GM18519 (cell line): ENCODE measurements around the gene TTLL1.
"Not testable (repeated sequence)": the region's sequence is repeated elsewhere in the genome, so short reads cannot be mapped to it uniquely, and the experiment has no call there.

Experiments used
- ATAC-seq: cut with Tn5 transposase; IDR thresholded peaks from one replicate; pipeline ENCODE4 v1.9.1; 2021; ENCODE audit warnings: mild to moderate bottlenecking, moderate library complexity; ENCODE audit not compliant: unreplicated experiment, low FRiP score

TTLL1 gene

GRCh38 chr22:43078522-43078921 is 10.7 kb downstream of the TTLL1 start:
- ATAC-seq: no peak

GRCh38 chr22:43077121-43077877 is 11.9 kb downstream of the TTLL1 start:
- no peak for ATAC-seq

GRCh38 chr22:43066844-43067385 is 22.3 kb downstream of the TTLL1 start:
- ATAC-seq: no peak

GRCh38 chr22:43066134-43066533 is 23.1 kb downstream of the TTLL1 start:
- ATAC-seq: no peak

- no peak for ATAC-seq
Observed at GRCh38 chr22:43060183-43060582, 29.0 kb downstream of the TTLL1 start.

- ATAC-seq: no peak
Observed at GRCh38 chr22:43057641-43058040, 31.6 kb downstream of the TTLL1 start.

GRCh38 chr22:43053176-43053575 is 36.0 kb downstream of the TTLL1 start:
- ATAC-seq: no peak

- no peak for ATAC-seq
Observed at GRCh38 chr22:43050995-43051394, 38.2 kb downstream of the TTLL1 start.

- no peak for ATAC-seq
Observed at GRCh38 chr22:43047605-43048004, 41.6 kb downstream of the TTLL1 start.

- ATAC-seq: no peak
Observed at GRCh38 chr22:43044290-43044712, 44.9 kb downstream of the TTLL1 start.

- no peak for ATAC-seq
Observed at GRCh38 chr22:43042101-43042780, 47.0 kb downstream of the TTLL1 start.

- no peak for ATAC-seq
Observed at GRCh38 chr22:43039800-43040199, 49.4 kb downstream of the TTLL1 start.

GRCh38 chr22:43038325-43038724 is 50.9 kb downstream of the TTLL1 start:
- no peak for ATAC-seq

GRCh38 chr22:43036282-43036829 is 52.8 kb downstream of the TTLL1 start:
- no peak for ATAC-seq

GRCh38 chr22:43035250-43035649 is 53.9 kb downstream of the TTLL1 start:
- no peak for ATAC-seq

GRCh38 chr22:43031617-43032016 is 57.6 kb downstream of the TTLL1 start:
- ATAC-seq: no peak

- no peak for ATAC-seq
Observed at GRCh38 chr22:43018615-43019014, 70.6 kb downstream of the TTLL1 start.

GRCh38 chr22:43017525-43018460 is 71.4 kb downstream of the TTLL1 start:
- no peak for ATAC-seq

GRCh38 chr22:43016150-43016549 is 73.0 kb downstream of the TTLL1 start:
- ATAC-seq: not testable (repeated sequence)

GRCh38 chr22:43015677-43016042 is 73.5 kb downstream of the TTLL1 start:
- ATAC-seq: no peak
